NCI-H187 treated with DMSO at 0.1 percent for 48 hours (cell line): ENCODE results near the gene SMYD3.
"Not testable (repeated sequence)": the region's sequence is repeated elsewhere in the genome, so short reads cannot be mapped to it uniquely, and the experiment has no call there.

Source experiments
- DNase-seq: peaks from one replicate; lab custom pipeline; 2025; lab: John Stamatoyannopoulos, UW

SMYD3 gene

DNA sequence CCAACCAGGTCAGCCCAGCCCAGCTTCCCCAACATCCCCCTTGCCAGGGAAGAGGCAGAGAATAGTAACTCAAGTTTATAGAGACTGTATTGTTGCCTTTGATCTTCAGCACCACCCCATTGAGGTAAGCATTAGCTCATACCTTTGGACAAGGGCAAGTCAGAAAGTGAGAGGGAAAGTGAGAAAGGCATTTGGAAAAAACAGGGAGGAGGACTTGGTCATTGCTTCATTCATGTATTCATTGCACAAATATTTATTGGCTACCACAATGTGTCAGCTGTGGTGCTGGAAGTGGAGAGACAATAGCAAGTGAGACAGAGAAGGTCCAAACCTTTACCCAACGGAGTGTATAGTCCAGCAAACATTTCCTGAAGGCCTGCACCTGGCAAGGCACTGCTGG lies 791.1 kb downstream of the SMYD3 start:
- DNase-seq: no peak

DNA sequence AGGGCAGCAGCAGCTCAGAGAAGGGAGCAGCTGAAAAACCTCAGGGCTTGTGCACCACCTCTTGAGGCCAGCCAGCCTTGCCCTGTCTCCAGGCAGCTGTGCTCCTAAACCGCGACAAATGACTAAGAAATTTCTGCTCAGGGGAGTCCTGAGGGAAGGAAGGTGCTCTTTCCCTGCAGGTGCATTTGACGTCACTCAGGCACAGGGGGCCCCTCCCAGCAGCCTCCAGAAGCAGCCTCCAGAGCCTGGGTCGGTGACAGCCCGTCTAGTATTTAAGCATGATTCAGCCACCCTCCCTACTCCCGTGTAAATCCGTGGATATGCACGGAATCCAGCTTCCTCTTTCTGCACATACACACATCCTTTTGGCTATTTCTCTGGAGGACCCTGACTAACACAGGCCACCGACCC lies 791.8 kb downstream of the SMYD3 start:
- DNase-seq: no peak

DNA sequence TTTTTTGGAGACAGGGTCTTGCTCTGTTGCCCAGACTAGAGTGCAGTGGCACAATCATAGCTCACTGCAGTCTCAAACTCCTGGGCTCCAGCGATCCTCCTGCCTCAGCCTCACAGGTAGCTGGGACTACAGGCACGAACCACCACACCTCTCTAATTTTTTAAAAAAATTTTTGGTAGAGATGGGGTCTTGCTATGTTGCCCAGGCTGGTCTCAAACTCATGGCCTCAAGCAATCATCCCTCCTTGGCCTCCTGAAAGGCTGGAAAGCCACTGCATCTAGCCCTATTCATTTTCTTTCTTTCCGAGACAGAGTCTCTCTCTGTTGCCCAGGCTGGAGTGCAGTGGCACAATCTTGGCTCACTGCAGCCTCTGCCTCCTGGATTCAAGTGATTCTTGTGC lies 793.1 kb downstream of the SMYD3 start:
- not testable (repeated sequence) for DNase-seq

DNA sequence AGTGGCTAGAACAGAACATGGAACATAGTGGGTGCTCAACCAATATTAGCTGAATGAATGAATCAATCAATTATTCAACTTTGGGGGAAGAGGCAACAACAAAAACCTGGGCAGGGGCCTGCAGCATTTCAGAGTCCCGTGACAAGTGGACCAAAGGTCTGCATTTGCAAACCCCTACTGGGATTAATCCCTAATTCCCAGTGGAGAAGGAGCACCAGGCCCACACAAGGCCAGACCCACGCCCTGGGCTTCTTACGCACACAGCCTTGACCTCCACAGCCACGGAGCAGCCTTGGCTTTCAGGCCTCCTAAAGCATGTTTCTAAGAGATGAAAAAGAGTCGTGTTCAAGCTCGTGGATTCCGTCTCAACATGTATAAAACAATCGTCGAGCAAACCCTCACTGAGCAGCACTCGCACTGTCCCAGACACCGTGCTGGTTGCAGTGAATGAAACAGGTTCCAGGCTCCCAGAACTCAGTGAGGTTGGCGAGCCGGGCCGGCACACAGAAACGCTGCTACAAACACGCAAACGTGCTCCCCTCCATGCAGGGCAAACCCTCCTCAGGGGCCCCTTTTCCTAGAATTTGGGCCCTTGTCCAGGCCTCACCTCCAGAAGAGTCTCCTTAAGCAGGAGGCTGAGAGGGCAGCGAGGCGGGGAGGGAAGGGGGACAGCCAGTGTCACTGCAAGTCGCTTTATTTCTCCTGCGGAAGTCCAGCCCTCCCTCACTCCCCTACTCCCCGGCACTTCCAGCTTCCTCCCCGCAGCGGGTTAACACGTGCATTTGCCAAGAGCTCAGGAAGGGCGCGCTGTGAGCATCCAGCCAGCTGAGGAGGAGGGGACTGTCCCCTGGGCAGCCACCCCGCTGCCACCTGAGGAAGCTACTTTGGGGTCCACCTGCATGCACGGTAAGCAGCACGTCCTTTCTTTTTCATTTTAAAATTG lies 795.8 kb downstream of the SMYD3 start:
- DNase-seq: no peak

DNA sequence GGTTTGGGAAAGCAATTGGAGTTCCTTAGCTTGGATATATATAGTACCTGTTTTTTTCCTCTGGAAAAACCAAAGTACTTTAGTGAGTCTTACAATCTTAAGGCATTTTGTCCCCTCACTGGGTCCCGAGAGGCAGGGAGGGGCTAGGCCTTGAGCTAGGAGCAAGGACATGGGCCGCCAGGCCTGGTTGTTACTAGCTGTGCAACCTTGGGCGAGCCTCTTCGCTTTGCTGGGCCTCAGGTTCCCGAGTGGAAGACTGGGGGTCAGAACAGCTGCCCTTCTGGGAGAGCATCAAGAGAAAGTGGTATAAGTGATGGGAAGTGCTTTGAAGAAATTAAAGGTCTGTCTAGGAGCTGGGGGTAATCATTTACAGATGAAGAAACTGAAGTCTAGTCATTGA lies 799.1 kb downstream of the SMYD3 start:
- no peak for DNase-seq

DNA sequence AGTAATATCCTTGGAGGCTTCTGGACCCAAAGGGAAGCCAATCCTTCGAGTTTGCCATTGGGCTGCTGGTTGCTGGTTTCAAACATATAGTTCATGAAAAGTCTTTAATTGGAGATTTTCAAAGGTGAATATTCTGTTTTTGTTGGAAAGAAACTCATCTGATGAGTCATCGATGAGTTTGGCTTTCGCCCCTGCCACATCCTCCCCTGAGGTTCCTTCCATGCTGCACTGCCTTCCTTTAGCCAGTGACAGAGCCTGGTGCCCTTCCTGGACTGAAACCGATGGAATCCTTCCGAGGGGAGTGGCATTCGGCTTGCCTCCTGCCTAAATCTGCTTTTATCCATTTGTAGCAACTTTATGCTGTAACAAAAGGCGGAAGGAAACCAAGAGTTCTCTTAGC lies 802.3 kb downstream of the SMYD3 start:
- no peak for DNase-seq

DNA sequence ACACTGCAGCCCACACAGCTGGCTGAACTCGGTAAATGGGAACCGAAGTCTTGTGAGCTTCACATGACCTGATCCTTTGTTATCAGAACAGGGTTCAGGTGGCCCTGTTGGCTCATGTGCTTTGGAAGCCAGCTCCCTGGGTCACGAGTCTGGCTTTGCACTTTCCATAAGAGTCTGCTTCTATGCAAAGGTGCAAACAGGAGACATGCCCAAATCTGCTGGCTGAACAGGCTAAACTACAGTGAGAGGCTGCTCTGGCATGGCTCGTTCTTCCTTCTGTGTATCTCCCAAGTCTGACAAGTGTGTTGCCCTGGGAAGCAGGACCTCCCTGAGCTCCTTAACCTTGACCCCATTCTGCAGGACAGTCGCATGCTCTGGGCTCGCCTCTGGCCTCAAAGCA lies 802.7 kb downstream of the SMYD3 start:
- DNase-seq: no peak

DNA sequence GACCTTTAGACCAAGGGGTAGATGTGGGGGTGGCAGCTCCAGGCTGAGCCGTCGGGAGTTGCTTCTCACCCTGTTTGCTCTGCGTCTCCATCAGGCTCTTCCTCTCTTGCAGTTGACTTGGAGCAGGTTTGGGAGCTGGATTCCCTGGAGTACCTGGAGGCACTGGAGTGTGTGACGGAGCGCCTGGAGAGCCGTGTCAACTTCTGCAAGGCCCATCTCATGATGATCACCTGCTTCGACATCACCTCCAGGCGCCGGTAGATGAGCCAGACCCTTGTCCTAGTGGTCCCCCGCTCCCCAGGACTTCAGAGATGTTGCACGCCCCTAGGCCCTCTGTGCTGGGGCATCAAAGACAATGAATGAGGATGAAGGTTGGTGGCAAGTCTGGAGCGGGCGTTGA lies 804.7 kb downstream of the SMYD3 start:
- no peak for DNase-seq

DNA sequence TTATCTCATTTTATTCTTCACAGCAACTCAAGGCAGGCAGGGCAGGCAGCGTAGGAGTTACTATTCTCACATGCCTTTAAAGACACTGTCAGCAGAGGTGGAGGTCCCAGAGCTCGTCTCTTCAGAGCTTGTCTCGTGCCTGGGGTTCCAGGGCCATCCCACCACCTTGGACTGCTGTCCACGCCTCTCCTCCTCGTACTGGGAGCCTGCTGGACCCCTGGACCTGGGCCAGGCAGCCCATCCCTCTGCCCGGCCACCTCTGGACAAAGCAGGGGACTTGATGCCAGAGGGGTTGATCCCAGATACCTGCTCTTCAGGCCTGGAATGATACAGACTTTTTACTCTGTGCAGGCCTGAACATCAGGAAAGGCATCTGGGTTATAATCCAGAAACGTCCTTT lies 805.4 kb downstream of the SMYD3 start:
- no peak for DNase-seq

DNA sequence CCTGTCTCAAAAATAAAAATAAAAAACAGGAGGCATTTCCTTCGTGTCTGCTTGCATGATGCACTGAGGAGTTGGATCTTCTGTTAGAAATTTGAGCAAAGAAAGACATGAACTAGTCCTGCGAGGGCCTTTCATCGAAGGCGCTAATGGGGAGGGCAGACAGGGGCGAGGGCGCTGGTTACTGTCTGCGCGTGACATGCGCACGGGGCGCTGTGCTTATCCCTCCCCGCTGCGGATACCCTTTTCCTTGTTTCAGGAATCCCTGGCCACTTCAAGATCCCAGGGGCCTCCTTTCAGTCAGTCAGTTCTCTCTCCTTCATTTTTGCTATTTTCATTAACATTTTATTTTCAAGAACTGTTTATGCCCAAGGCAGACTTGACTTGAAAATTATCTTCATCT lies 806.4 kb downstream of the SMYD3 start:
- DNase-seq: no peak
